HepG2 (cell line): ENCODE results near the gene PALM3. TPM values are rescaled to one million over a fixed set of nuclear protein-coding genes. Genes with fewer than 3 reads are reported as not detected.

Source experiments
- CCAR2 ChIP-seq: fragments of 200-400 bp; formaldehyde crosslinking; optimal IDR thresholded peaks from 2 replicates; pipeline ENCODE3; 2018; ENCODE audit warnings: low read depth, mild to moderate bottlenecking, low read length, moderate library complexity
- CHD2 ChIP-seq: IDR thresholded peaks from 2 replicates; pipeline ENCODE4 v1.6.1; 2011; ENCODE audit warnings: low read depth, low read length, improper control_type of control experiment
- CREM ChIP-seq, 2 experiments: sonication (generic) in 1 of 2; formaldehyde crosslinking in 1 of 2; IDR thresholded peaks; 2 replicates each; pipeline versions ENCODE4 v1.4.0 to v1.6.1; 2016 to 2020; ENCODE audit warnings: antibody characterized with exemption in 1 of 2, mild to moderate bottlenecking in 1 of 2, missing genetic modification reagents in 1 of 2
- DPF2 ChIP-seq: sonication (generic); formaldehyde crosslinking; IDR thresholded peaks from 2 replicates; pipeline ENCODE4 v1.4.0; 2020; ENCODE audit warnings: mild to moderate bottlenecking, low read depth, missing genetic modification reagents, borderline replicate concordance
- GTF3A ChIP-seq: sonication (generic); formaldehyde crosslinking; conservative IDR thresholded peaks from 2 replicates; pipeline ENCODE4 v1.4.0; 2020; ENCODE audit warnings: mild to moderate bottlenecking, missing genetic modification reagents
- HNRNPH1 ChIP-seq: fragments of 200-400 bp; formaldehyde crosslinking; optimal IDR thresholded peaks from 2 replicates; pipeline ENCODE3; 2017; ENCODE audit warnings: mild to moderate bottlenecking, low read depth, low read length
- IKZF1 ChIP-seq: fragments of 450-650 bp; IDR thresholded peaks from 2 replicates; pipeline ENCODE4 v1.7.1; 2016
- IRX3 ChIP-seq: sonication (generic); formaldehyde crosslinking; IDR thresholded peaks from 2 replicates; pipeline ENCODE4 v1.8.1; 2023; ENCODE audit warnings: mild to moderate bottlenecking, low read depth, missing genetic modification reagents, borderline replicate concordance
- KLF9 ChIP-seq: IDR thresholded peaks from 2 replicates; pipeline ENCODE4 v1.6.1; 2016; ENCODE audit warnings: low read depth
- MAFK ChIP-seq, 2 experiments: IDR thresholded peaks in 1 of 2; conservative IDR thresholded peaks in 1 of 2; 2 replicates each; pipeline ENCODE4 v1.6.1; 2011; ENCODE audit warnings: improper control_type of control experiment in 2 of 2, low read length in 2 of 2
- MIXL1 ChIP-seq: IDR thresholded peaks from 2 replicates; pipeline ENCODE4 v1.6.1; 2016
- NR0B2 ChIP-seq: sonication (generic); formaldehyde crosslinking; IDR thresholded peaks from 2 replicates; pipeline ENCODE4 v1.4.0; 2020; ENCODE audit warnings: mild to moderate bottlenecking, missing genetic modification reagents
- PBX2 ChIP-seq: IDR thresholded peaks from 2 replicates; pipeline ENCODE4 v1.6.1; 2016; ENCODE audit warnings: control low read depth
- PCBP1 ChIP-seq: fragments of 200-400 bp; formaldehyde crosslinking; IDR thresholded peaks from 2 replicates; pipeline ENCODE4 v1.6.1; 2017; ENCODE audit warnings: mild to moderate bottlenecking, low read depth, low read length, borderline replicate concordance
- RAD51 ChIP-seq: fragments of 450-650 bp; IDR thresholded peaks from 2 replicates; pipeline ENCODE4 v1.6.1; 2016; ENCODE audit warnings: borderline replicate concordance
- TERF1 ChIP-seq: sonication (generic); formaldehyde crosslinking; IDR thresholded peaks from 2 replicates; pipeline ENCODE4 v1.8.0; 2022; ENCODE audit warnings: mild to moderate bottlenecking, missing genetic modification reagents, moderate library complexity
- USF2 ChIP-seq, 2 experiments: sonication (generic) in 1 of 2; formaldehyde crosslinking in 1 of 2; IDR thresholded peaks; 2 replicates each; pipeline versions ENCODE4 v1.5.1 to v1.6.1; 2011 to 2020; ENCODE audit warnings: borderline replicate concordance in 1 of 2, low read depth in 1 of 2, low read length in 1 of 2, mild to moderate bottlenecking in 1 of 2, missing genetic modification reagents in 1 of 2, moderate library complexity in 1 of 2
- ZFP36 ChIP-seq: fragments of 150-350 bp; IDR thresholded peaks from 2 replicates; pipeline ENCODE4 v1.6.1; 2018; ENCODE audit warnings: borderline replicate concordance, low read length, low read depth; ENCODE audit not compliant: partially characterized antibody
- ZKSCAN5 ChIP-seq: sonication (generic); formaldehyde crosslinking; IDR thresholded peaks from 2 replicates; pipeline ENCODE4 v1.5.1; 2020; ENCODE audit warnings: mild to moderate bottlenecking, missing genetic modification reagents
- ZNF138 ChIP-seq: sonication (generic); formaldehyde crosslinking; IDR thresholded peaks from 2 replicates; pipeline ENCODE4 v1.5.0; 2020; ENCODE audit warnings: mild to moderate bottlenecking, low read depth, missing genetic modification reagents
- ZNF3 ChIP-seq: IDR thresholded peaks from 2 replicates; pipeline ENCODE4 v1.7.0; 2017; ENCODE audit warnings: inconsistent platforms
- ZNF382 ChIP-seq: sonication (generic); formaldehyde crosslinking; IDR thresholded peaks from 2 replicates; pipeline ENCODE4 v1.5.0; 2020; ENCODE audit warnings: missing genetic modification reagents, mild to moderate bottlenecking, borderline replicate concordance
- ZNF549 ChIP-seq: sonication (generic); formaldehyde crosslinking; IDR thresholded peaks from 2 replicates; pipeline ENCODE4 v1.5.0; 2020; ENCODE audit warnings: missing genetic modification reagents
- ZNF564 ChIP-seq: sonication (generic); formaldehyde crosslinking; IDR thresholded peaks from 2 replicates; pipeline ENCODE4 v1.8.1; 2023; ENCODE audit warnings: mild to moderate bottlenecking, missing genetic modification reagents
- ZNF569 ChIP-seq: sonication (generic); formaldehyde crosslinking; IDR thresholded peaks from 2 replicates; pipeline ENCODE4 v1.5.0; 2020; ENCODE audit warnings: mild to moderate bottlenecking, missing genetic modification reagents, moderate library complexity, borderline replicate concordance
- ZNF670 ChIP-seq: sonication (generic); formaldehyde crosslinking; IDR thresholded peaks from 2 replicates; pipeline ENCODE4 v1.8.0; 2022; ENCODE audit warnings: mild to moderate bottlenecking, missing genetic modification reagents, borderline replicate concordance
- ZSCAN30 ChIP-seq: sonication (generic); formaldehyde crosslinking; IDR thresholded peaks from 2 replicates; pipeline ENCODE4 v1.5.0; 2020; ENCODE audit warnings: mild to moderate bottlenecking, missing genetic modification reagents
- polyA plus RNA-seq, 8 experiments: library from polyadenylated mRNA; depleted of rRNA in 3 of 8; stranded (reverse) in 7 of 8; unstranded in 1 of 8; fragments of >200 nt; fragmentation: Illumina TruSeq in 4 of 8; extraction: Trizol in 4 of 8; gene quantifications; 2 replicates each; pipeline versions ENCODE4 v1.2.1 to v1.2.3, GENCODE V29; 2011 to 2016; ENCODE audit warnings: low read depth in 4 of 8, missing spikeins in 1 of 8, mixed read lengths in 1 of 8; ENCODE audit not compliant: insufficient read depth in 1 of 8
- total RNA-seq, 5 experiments: library from RNA; depleted of rRNA; stranded (reverse); fragments of >200 nt; fragmentation: Illumina TruSeq; extraction: Trizol; gene quantifications; 2 replicates each; pipeline ENCODE4 v1.2.3, GENCODE V29; 2016; ENCODE audit warnings: low read depth in 1 of 5

The PALM3 gene
- total and polyA plus RNA-seq, 2 of the 13 experiments (the other 11 are each of a cell fraction or from before 2014, with no cell fraction given), result 0.79 to 2.4 TPM

- no peak for TF ChIP-seq KLF9
- no peak for TF ChIP-seq PCBP1
- no peak for TF ChIP-seq ZNF3 (CRISPR knock-in tag)
- TF ChIP-seq ZNF138 (CRISPR knock-in tag), result no peak
- TF ChIP-seq ZNF569 (CRISPR knock-in tag), result no peak
- no peak for TF ChIP-seq PBX2
- TF ChIP-seq ZSCAN30, result no peak
- no peak for TF ChIP-seq USF2 (IDR thresholded peaks at IDR 0.05; ENCODE audit: low read depth, low read length)
- no peak for TF ChIP-seq USF2 (CRISPR knock-in tag; IDR thresholded peaks at IDR 0.05; ENCODE audit: borderline replicate concordance)
- no peak for TF ChIP-seq ZFP36
- no peak for TF ChIP-seq ZNF549 (CRISPR knock-in tag)
- no peak for TF ChIP-seq CHD2
- TF ChIP-seq GTF3A (CRISPR knock-in tag), result no peak
- TF ChIP-seq RAD51, result no peak
- TF ChIP-seq MIXL1 (CRISPR knock-in tag), result 0 out of 2 replicates have a peak, but pooled peaks have one; percentile 23
- no peak for TF ChIP-seq IKZF1
- no peak for TF ChIP-seq CCAR2
- TF ChIP-seq IRX3 (CRISPR knock-in tag), result no peak
- TF ChIP-seq ZNF564, result no peak
- TF ChIP-seq NR0B2 (CRISPR knock-in tag), result no peak
- TF ChIP-seq CREM (IDR thresholded peaks at IDR 0.05), result peak; percentile 57; the same call in 1 of the 2 replicates
- TF ChIP-seq CREM (CRISPR knock-in tag; IDR thresholded peaks at IDR 0.05), result no peak
- TF ChIP-seq ZKSCAN5 (CRISPR knock-in tag), result no peak
- no peak for TF ChIP-seq MAFK (conservative IDR thresholded peaks at IDR 0.05 in 1 of 2, IDR thresholded peaks at IDR 0.05 in 1 of 2; ENCODE audit: low read length in 2 of 2)
- TF ChIP-seq HNRNPH1, result no peak
- no peak for TF ChIP-seq TERF1 (CRISPR knock-in tag)
- TF ChIP-seq DPF2 (CRISPR knock-in tag), result peak; percentile 48; the same call in 1 of the 2 replicates
- TF ChIP-seq ZNF382 (CRISPR knock-in tag), result no peak
- no peak for TF ChIP-seq ZNF670 (CRISPR knock-in tag)
These were observed 661 bp downstream of the PALM3 start (continued) for GRCh38 chr19:14061081-14061749.
